HG03139 (cell line): ENCODE data around the gene PCDH19.

Experiments used
- ATAC-seq: cut with Tn5 transposase; IDR thresholded peaks from one replicate; pipeline ENCODE4 v1.9.1; 2021; ENCODE audit not compliant: unreplicated experiment

PCDH19 gene

GRCh38 chrX:100315566-100315965 lies 94.5 kb downstream of the PCDH19 start:
- ATAC-seq = no peak

- no peak for ATAC-seq
Observed at GRCh38 chrX:100299559-100299958, 110.5 kb downstream of the PCDH19 start.

- no peak for ATAC-seq
Observed at GRCh38 chrX:100297728-100298127, 112.3 kb downstream of the PCDH19 start.

GRCh38 chrX:100296183-100296753 lies 113.8 kb downstream of the PCDH19 start:
- ATAC-seq = no peak

GRCh38 chrX:100294965-100295364 lies 115.1 kb downstream of the PCDH19 start:
- no peak for ATAC-seq

- no peak for ATAC-seq
Observed at GRCh38 chrX:100289066-100289558, 121.0 kb downstream of the PCDH19 start.

GRCh38 chrX:100277231-100277630 lies 132.8 kb downstream of the PCDH19 start:
- no peak for ATAC-seq

- no peak for ATAC-seq
Observed at GRCh38 chrX:100274916-100275315, 135.2 kb downstream of the PCDH19 start.

- ATAC-seq = no peak
Observed at GRCh38 chrX:100265179-100265578, 144.9 kb downstream of the PCDH19 start.

GRCh38 chrX:100264200-100264599 lies 145.9 kb downstream of the PCDH19 start:
- ATAC-seq = no peak

GRCh38 chrX:100263650-100264049 lies 146.4 kb downstream of the PCDH19 start:
- ATAC-seq = no peak

- ATAC-seq = no peak
Observed at GRCh38 chrX:100248885-100249493, 161.1 kb downstream of the PCDH19 start.

GRCh38 chrX:100247826-100248225 lies 162.2 kb downstream of the PCDH19 start:
- no peak for ATAC-seq

GRCh38 chrX:100244681-100245080 lies 165.4 kb downstream of the PCDH19 start:
- no peak for ATAC-seq
